K562 treated with DMSO at 1 percent for 48 hours (cell line): ENCODE results near the gene ARID3C. TPM values are rescaled to one million over a fixed set of nuclear protein-coding genes. Genes with fewer than 3 reads are reported as not detected.

Experiments used
- total RNA-seq: library from RNA; unstranded; fragments of 300-600 nt; gene quantifications from 2 replicates; pipeline ENCODE4 v1.2.3, GENCODE V29; 2022; ENCODE audit warnings: low replicate concordance; ENCODE audit errors: extremely low read depth

The ARID3C gene, protein sequence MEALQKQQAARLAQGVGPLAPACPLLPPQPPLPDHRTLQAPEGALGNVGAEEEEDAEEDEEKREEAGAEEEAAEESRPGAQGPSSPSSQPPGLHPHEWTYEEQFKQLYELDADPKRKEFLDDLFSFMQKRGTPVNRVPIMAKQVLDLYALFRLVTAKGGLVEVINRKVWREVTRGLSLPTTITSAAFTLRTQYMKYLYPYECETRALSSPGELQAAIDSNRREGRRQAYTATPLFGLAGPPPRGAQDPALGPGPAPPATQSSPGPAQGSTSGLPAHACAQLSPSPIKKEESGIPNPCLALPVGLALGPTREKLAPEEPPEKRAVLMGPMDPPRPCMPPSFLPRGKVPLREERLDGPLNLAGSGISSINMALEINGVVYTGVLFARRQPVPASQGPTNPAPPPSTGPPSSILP
- total RNA-seq = not detected in 2 replicates

GRCh38 chr9:34628656-34629490 is at the start of gene ARID3C:
Gene ARID3C (minus strand): TSS chr9:34629066. CDS start chr9:34628014, 1,052 bp downstream.

GRCh38 chr9:34662526-34663302 is 33.8 kb upstream of the ARID3C start, which contains the start of gene CCL27:
Gene CCL27 (minus strand): TSS chr9:34662657. CDS start chr9:34662633, 24 bp downstream.

DNA sequence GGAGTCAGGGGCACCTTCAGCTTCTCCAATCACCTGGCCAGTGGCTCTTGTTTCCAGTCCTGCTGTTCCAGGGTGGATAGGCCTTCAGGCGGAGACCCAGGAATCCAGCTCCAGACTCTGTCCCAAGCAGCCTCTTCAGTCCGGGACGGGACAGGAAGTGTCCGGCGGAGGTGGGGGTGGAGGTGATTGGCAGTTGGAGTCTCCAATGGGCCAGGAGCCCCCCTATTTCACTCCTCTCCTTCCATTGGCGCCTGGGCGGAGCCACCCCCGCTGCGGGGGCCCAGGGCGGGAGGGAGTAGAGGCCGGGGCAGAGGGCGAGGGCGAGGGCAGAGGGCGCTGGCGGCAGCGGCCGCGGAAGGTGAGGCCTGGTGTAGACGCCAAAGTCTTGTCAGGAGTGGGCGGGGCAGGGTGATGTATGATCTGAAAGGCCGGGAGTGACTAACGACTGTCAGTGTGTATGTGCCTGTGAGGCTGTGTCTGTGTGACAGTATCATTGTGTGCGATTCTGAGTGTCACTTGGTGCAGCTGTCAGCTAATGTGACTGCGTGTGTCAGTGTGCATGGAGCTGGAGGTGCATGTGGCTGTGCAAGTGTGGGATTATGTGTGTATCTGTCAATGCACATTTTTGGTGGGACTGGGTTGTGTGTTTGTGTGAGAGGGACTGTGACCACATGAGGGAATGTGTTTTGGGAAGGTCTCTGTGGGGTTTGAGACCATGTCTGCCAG is 23.2 kb upstream of the ARID3C start, which contains the start of gene IL11RA:
Gene IL11RA, plus strand, starts transcription at position 310 of the 726 bp plus-strand sequence. CDS start 3,033 bp downstream, outside the sequence.

GRCh38 chr9:34646211-34647083 is 17.6 kb upstream of the ARID3C start, which contains the start of gene GALT:
Gene GALT (plus strand): TSS chr9:34646675. CDS start chr9:34646705, 30 bp downstream.

GRCh38 chr9:34637356-34638137 is 8.7 kb upstream of the ARID3C start, which contains the start of gene SIGMAR1:
Gene SIGMAR1 (minus strand): TSS chr9:34637787. CDS start chr9:34637697, 90 bp downstream.

GRCh38 chr9:34620061-34620994 is 8.5 kb downstream of the ARID3C start, which contains the start of gene DCTN3:
Gene DCTN3 (minus strand): TSS chr9:34620495. CDS start chr9:34620464, 31 bp downstream.

DNA sequence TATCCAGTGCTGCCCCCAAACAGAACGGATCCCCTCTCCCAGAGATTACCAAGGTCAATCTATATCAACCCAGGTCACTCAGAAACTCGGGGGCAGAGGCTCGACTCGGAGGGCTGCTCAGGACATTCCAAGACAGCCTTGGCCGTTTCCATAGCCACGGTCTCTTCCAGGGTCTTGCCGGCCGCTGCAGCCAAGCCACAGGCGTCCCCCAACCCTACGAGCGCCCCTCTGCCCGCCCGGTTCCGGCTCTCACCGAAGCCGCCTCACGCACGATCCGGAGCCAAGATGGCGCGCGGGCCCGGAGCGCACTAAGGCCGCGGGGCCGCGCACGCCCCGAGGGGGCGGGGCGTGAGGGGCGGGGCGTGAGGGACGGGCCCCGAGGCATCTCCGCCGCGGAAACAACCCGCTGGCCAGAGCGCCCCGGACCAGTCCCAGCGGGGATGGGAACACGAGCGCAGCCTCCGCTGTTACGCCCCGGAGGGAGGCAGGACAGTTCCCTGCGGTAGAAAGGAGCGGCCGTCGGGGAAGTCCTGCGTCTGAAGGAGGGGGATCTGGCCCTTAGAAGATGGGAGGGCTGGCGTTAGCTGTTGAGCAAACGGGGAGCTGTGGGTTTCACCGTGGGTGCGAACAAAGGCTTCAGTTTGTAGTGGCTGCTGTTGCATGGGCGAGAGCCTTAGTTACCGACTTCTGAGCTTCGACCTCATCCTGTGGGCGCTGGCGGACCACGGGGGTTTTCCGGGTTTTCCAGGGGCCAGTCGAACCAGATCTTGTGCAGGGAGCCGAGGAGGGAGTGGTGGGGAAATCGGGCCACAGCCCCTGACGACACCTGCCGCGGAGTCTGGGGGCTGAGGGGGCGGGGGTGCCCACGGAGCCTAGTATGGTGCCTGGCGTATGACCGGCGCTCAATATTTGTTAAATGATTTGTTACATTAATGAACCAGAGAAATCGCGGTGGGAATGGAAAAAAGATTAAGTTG is 16.8 kb downstream of the ARID3C start, which contains the start of gene RPP25L:
Gene RPP25L, minus strand, starts transcription at position 287 of the 977 bp plus-strand sequence. CDS start 801 bp downstream, outside the sequence.

DNA sequence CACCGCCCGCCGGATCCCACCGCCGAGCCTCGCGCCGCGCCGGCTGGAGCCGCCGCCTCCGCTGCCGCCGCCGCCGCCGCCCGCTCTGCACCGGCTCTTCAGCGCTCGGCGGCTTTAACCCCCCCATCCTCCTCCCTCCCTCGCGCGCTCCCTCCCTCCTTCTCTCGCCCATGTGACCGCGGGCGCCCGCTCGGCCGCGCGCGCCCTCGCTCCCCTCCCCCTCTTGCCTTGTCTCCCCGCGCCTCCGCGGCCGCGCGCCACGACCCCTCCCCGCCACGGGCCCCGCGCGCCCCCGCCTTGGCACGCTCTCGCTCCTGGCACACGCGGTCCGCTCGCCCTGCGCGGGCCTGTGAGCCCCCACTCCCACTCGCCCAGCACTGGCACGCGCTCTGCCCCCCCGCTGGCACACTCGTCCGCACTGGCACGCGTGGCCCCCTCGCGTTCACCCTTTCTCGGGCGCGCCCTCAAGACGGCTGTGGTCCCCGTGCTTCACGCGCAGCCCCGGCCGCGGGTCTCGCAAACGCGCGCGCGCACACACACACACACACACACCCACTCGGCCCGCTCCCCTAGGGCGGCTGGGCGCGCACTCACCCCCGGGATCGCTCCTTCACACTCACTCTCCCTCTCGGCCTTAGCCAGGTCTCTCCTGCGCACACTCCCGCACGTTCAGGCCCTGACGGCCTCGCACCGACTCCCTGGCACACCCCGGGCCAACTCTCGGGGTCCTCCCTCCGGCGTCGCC is 39.1 kb downstream of the ARID3C start, which contains the start of gene CNTFR:
Gene CNTFR, minus strand, starts transcription at position 89 of the 745 bp plus-strand sequence. CDS start 20,743 bp downstream, outside the sequence.

Other genes with a start within 250 kb of the ARID3C start
- not detected in 2 replicates for gene FAM219A, start 170.5 kb downstream of the ARID3C start, total RNA-seq
- gene DNAI1, start 170.3 kb downstream of the ARID3C start, total RNA-seq = not detected in 2 replicates
- not detected in 2 replicates for gene ENHO, start 106.1 kb downstream of the ARID3C start, total RNA-seq
- gene CNTFR, start 39.3 kb downstream of the ARID3C start, total RNA-seq = not detected in 2 replicates
- not detected in 2 replicates for gene RPP25L, start 17.0 kb downstream of the ARID3C start, total RNA-seq
- 727 TPM in 1 of 2 replicates, not detected in the other for gene DCTN3, start 8.6 kb downstream of the ARID3C start, total RNA-seq
- not detected in 2 replicates for gene SIGMAR1, start 8.7 kb upstream of the ARID3C start, total RNA-seq
- gene GALT, start 17.6 kb upstream of the ARID3C start, total RNA-seq = not detected in 2 replicates
- not detected in 2 replicates for gene IL11RA, start 23.1 kb upstream of the ARID3C start, total RNA-seq
- not detected in 2 replicates for gene CCL27, start 33.6 kb upstream of the ARID3C start, total RNA-seq
- gene CCL19, start 62.2 kb upstream of the ARID3C start, total RNA-seq = not detected in 2 replicates
- not detected in 2 replicates for gene CCL21, start 81.1 kb upstream of the ARID3C start, total RNA-seq